ENCODE results near the gene UBE2K.

- no peak for TF ChIP-seq CTCF (IDR thresholded peaks at IDR 0.05)
- no peak for TF ChIP-seq POLR2A (IDR thresholded peaks at IDR 0.05; ENCODE audit: low read depth)
- TF ChIP-seq POLR2AphosphoS5 (IDR thresholded peaks at IDR 0.05), result no peak
Observed at GRCh38 chr4:39802005-39802404, 104.1 kb downstream of the UBE2K start.

Measured in esophagus muscularis mucosa (tissue), 3 donors.